ENCODE data around the gene SPRR2F.
"Not testable (repeated sequence)": the region's sequence is repeated elsewhere in the genome, so short reads cannot be mapped to it uniquely, and the experiment has no call there.

SPRR2F gene

DNA sequence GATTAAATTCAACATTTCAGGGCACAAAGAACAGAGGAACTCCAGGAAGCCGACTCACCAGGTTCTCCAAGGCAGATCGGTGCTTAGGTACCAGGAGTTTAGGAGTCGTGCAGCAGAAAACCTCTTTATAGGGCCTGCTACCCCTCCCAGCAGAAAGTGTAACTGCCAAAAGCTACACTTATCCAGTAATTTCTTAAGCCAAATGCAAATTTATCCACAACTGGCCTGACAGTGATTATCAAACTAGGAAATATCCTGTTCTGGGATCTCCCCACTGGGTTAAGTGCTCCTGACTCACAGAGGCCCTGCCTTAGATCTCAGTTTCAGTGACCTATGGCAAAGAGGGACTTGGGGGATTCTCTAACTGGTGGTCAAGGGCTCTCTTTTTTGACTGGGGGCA is at the start of gene SPRR2F:
Gene SPRR2F (minus strand): TSS at position 101 of the 400 bp plus-strand sequence. CDS start 783 bp downstream, outside the sequence.
- H3K4me1 Mint-ChIP-seq, result no peaks in the 10 kb centered on the region
- H3K9me3 Mint-ChIP-seq, result peaks cover 2% of the 10 kb centered on the region
- H3K27ac Mint-ChIP-seq, result no peak within 1 kb of the TSS
- H3K4me3 Mint-ChIP-seq, result no peak within 1 kb of the TSS
- ATAC-seq, result no peak
- no peaks in the 10 kb centered on the region for H3K36me3 Mint-ChIP-seq
- peaks cover 63% of the 10 kb centered on the region for H3K27me3 Mint-ChIP-seq

DNA sequence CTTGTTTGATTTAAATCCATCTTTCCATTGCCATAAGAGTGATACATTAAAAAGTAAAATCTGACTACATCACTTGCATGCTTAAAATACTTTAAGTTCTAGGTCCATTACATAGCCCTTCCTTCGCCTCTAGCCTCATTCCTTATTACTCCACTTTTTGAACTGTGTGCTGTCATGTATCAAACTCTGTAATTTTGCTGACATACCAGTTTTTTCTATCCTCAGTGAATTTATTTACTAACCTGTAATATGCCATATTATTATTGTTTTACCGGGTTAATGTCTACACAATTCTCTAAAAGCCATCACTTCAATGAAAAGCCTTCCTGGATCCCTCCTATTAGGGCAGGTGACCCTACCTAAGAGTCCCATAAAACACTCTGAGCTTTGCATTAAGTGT is 42.2 kb upstream of the SPRR2F start:
- Mint-ChIP-seq H3K27me3 (peaks cover 24% of the 10 kb centered on the region), H3K9me3 (peaks cover 12% of the 10 kb centered on the region), H3K36me3 (no peaks in the 10 kb centered on the region), H3K27ac (no peak overlapping the region), H3K4me1 (no peaks in the 10 kb centered on the region), H3K4me3 (no peak overlapping the region)
- no peak for ATAC-seq

- peaks cover 33% of the 10 kb centered on the region for H3K27me3 Mint-ChIP-seq
- H3K36me3 Mint-ChIP-seq, result no peaks in the 10 kb centered on the region
- no peak overlapping the region for H3K27ac Mint-ChIP-seq
- no peak for ATAC-seq
- H3K4me1 Mint-ChIP-seq, result no peaks in the 10 kb centered on the region
- H3K9me3 Mint-ChIP-seq, result peaks cover 3% of the 10 kb centered on the region
- H3K4me3 Mint-ChIP-seq, result no peak overlapping the region
Measured at GRCh38 chr1:153152481-153152880, 39.2 kb upstream of the SPRR2F start.

GRCh38 chr1:153150846-153151245 is 37.5 kb upstream of the SPRR2F start, which contains the start of gene SPRR2G:
TSS of gene SPRR2G (minus strand) at chr1:153150890. CDS start at chr1:153150110, 780 bp downstream.
- ATAC-seq, result no peak
- Mint-ChIP-seq H3K4me1 (no peaks in the 10 kb centered on the region), H3K9me3 (no peaks in the 10 kb centered on the region), H3K36me3 (no peaks in the 10 kb centered on the region), H3K4me3 (no peak within 1 kb of the TSS), H3K27ac (no peak within 1 kb of the TSS), H3K27me3 (peaks cover 41% of the 10 kb centered on the region)

DNA sequence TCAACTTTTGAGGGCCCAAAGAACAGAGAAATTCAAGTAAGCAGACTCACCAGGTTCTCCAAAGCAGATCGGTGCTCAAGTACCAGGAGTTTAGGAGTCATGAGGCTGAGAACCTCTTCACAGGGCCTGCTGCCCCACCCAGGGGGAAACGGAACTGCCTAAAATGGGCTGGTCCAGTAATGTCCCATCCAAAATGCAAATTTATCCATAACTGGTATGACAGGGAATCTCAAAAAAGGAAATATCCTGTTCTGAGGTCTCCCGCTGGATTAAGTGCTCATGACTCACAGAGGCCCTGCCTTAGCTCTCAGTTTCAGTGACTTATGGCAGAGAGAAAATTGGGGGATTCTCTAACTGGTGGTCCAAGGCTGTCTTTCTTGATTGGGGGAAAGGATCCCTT is 28.1 kb upstream of the SPRR2F start:
- Mint-ChIP-seq H3K4me1 (no peaks in the 10 kb centered on the region), H3K9me3 (no peaks in the 10 kb centered on the region), H3K27ac (no peak overlapping the region), H3K36me3 (no peaks in the 10 kb centered on the region), H3K4me3 (no peak overlapping the region), H3K27me3 (peaks cover 43% of the 10 kb centered on the region)
- no peak for ATAC-seq

GRCh38 chr1:153140484-153140883 is 27.2 kb upstream of the SPRR2F start:
- Mint-ChIP-seq H3K4me3 (no peak overlapping the region), H3K9me3 (no peaks in the 10 kb centered on the region), H3K27ac (no peak overlapping the region), H3K4me1 (no peaks in the 10 kb centered on the region), H3K36me3 (no peaks in the 10 kb centered on the region), H3K27me3 (peaks cover 46% of the 10 kb centered on the region)
- ATAC-seq, result no peak

DNA sequence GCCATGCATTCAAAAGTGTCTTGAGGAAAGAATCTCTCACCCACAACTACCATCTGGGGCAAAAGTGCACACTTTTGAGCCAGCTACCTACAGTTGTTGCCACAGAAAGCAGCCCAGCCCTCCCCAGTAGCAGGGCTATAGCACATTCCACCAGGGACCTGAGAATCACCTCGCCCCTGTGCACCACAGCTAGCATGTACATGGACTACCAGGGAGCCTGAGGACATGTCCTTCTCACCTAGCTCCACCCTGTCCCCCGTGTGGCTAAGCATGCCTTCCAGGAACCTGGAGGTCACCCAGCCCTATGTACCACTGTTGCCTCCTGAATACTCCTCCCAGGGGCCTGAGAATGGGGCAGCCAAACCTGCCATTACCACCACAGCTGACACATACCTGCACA is 20.4 kb upstream of the SPRR2F start:
- Mint-ChIP-seq H3K4me3 (no peak overlapping the region), H3K27me3 (peaks cover 79% of the 10 kb centered on the region), H3K9me3 (no peaks in the 10 kb centered on the region), H3K27ac (no peak overlapping the region), H3K36me3 (no peaks in the 10 kb centered on the region), H3K4me1 (no peaks in the 10 kb centered on the region)
- ATAC-seq, result no peak

GRCh38 chr1:153133267-153133666 is 20.0 kb upstream of the SPRR2F start:
- no peak for ATAC-seq
- Mint-ChIP-seq H3K4me3 (no peak overlapping the region), H3K4me1 (no peaks in the 10 kb centered on the region), H3K27ac (no peak overlapping the region), H3K27me3 (peaks cover 79% of the 10 kb centered on the region), H3K9me3 (no peaks in the 10 kb centered on the region), H3K36me3 (no peaks in the 10 kb centered on the region)

GRCh38 chr1:153128688-153129087 is 15.4 kb upstream of the SPRR2F start:
- not testable (repeated sequence) for H3K4me3 Mint-ChIP-seq, H3K4me1 Mint-ChIP-seq, ATAC-seq, H3K27ac Mint-ChIP-seq, H3K36me3 Mint-ChIP-seq
- H3K27me3 Mint-ChIP-seq, result peaks cover 41% of the 10 kb centered on the region
- H3K9me3 Mint-ChIP-seq, result peaks cover 16% of the 10 kb centered on the region

DNA sequence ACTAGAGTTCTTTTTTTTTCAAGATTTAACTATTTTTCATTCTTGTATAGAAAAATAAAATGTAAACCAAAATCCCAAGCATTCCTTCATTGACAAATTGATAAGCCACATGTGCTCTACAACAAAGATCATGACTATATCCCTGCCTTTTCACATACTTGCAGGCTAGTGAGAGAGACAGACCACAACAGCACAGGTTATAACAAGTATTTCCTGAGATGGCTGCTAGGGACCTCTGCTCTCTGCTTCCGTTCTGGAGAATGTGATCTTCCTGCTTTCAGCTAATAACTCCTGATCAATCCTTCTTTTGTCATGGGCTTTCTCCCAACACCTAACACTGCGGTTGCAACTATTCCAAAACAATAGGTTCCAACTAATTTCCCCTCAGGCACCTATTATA is 14.0 kb upstream of the SPRR2F start:
- ATAC-seq, result no peak
- H3K4me1 Mint-ChIP-seq, result no peaks in the 10 kb centered on the region
- H3K27me3 Mint-ChIP-seq, result peaks cover 31% of the 10 kb centered on the region
- no peaks in the 10 kb centered on the region for H3K36me3 Mint-ChIP-seq
- peaks cover 16% of the 10 kb centered on the region for H3K9me3 Mint-ChIP-seq
- H3K4me3 Mint-ChIP-seq, result no peak overlapping the region
- no peak overlapping the region for H3K27ac Mint-ChIP-seq

- no peaks in the 10 kb centered on the region for H3K36me3 Mint-ChIP-seq
- H3K4me3 Mint-ChIP-seq, result no peak overlapping the region
- no peak overlapping the region for H3K27ac Mint-ChIP-seq
- no peaks in the 10 kb centered on the region for H3K4me1 Mint-ChIP-seq
- H3K9me3 Mint-ChIP-seq, result peaks cover 16% of the 10 kb centered on the region
- peaks cover 15% of the 10 kb centered on the region for H3K27me3 Mint-ChIP-seq
- ATAC-seq, result no peak
Measured at GRCh38 chr1:153125536-153125935, 12.2 kb upstream of the SPRR2F start.

GRCh38 chr1:153123793-153124192 is 10.5 kb upstream of the SPRR2F start:
- peaks cover 16% of the 10 kb centered on the region for H3K9me3 Mint-ChIP-seq
- not testable (repeated sequence) for H3K36me3 Mint-ChIP-seq, H3K4me1 Mint-ChIP-seq, H3K27ac Mint-ChIP-seq, H3K4me3 Mint-ChIP-seq, H3K27me3 Mint-ChIP-seq, ATAC-seq

DNA sequence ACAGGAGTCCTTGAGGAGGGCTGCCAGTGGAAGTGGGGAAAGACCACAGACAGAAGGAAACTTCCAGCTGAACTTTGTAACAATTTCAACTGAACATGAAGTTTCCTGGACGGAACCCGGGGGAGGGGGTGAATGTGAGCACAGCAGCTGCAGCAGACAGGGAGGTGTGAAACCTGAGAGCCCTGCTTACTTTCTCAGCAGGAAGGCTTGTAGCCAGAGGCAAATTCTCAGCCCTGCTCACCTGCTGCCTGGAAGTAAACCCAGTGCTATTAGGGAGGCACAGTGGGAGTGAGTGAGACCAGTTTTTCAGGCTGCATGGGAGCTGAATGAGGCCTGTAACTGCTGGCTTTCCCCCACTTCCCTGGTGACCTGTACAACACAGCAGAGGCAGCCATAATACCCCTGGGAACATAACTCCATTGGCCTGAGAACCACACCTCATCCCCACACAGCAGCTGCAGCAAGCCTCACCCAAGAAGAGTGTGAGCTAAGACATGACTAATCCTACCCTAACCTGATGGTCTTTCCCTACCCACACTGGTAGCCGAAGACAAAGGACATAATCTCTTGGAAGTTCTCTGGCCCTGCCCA is 9.6 kb upstream of the SPRR2F start:
- Mint-ChIP-seq H3K4me1 (no peaks in the 10 kb centered on the region), H3K36me3 (no peaks in the 10 kb centered on the region), H3K9me3 (peaks cover 16% of the 10 kb centered on the region), H3K4me3 (no peak overlapping the region), H3K27ac (no peak overlapping the region), H3K27me3 (peaks cover 16% of the 10 kb centered on the region)
- no peak for ATAC-seq

GRCh38 chr1:153120945-153121344 is 7.6 kb upstream of the SPRR2F start:
- Mint-ChIP-seq H3K9me3 (peaks cover 13% of the 10 kb centered on the region), H3K4me1 (no peaks in the 10 kb centered on the region), H3K36me3 (no peaks in the 10 kb centered on the region), H3K4me3 (no peak overlapping the region), H3K27ac (no peak overlapping the region), H3K27me3 (peaks cover 35% of the 10 kb centered on the region)
- ATAC-seq, result no peak

DNA sequence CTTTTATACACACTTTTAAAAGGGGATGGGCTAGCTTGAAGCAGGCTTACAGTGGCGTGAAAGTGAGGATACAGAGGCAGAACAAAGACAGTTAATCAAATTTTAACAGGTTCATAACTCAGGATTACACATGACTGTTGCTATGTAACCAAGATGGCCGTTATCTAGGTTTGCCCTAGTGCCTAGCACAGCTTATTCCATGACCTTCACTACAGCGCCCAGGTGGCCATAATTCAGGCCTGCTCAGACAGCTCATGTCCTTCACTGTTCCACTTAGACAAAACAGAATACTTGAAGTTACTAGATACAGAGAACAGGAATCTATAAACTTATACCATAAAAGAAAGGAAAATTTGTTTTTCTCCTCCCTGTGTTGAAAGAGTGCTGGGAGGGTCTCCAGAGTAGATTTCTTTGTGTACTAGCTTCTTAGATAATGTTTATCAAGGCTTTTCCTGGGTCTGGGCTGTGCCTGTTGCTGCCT is 6.2 kb upstream of the SPRR2F start:
- ATAC-seq, result no peak
- H3K27me3 Mint-ChIP-seq, result peaks cover 48% of the 10 kb centered on the region

DNA sequence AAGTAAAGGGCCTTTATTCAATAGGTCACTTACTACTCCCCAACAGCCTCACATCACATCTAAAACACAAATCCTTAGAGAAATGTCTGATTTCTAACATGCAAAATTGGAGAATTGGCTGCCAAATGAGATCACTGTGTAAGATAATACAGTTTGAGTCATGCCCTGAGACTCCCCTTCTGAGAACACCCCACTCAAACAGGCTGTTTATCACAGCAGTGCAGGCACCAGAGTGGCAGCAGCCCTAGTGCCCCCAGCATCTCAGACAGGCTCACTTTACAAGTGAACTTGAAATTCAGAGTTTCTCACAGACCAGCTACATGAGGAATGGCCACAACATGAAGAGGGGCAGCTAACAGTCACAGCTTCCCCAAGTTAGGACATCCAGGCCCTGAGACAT is 1.9 kb upstream of the SPRR2F start:
- ATAC-seq, H3K27ac Mint-ChIP-seq, H3K36me3 Mint-ChIP-seq, H3K9me3 Mint-ChIP-seq, H3K4me3 Mint-ChIP-seq, H3K4me1 Mint-ChIP-seq: not testable (repeated sequence)
- peaks cover 74% of the 10 kb centered on the region for H3K27me3 Mint-ChIP-seq

More for the DNA sequence above, 6.2 kb upstream of the SPRR2F start:
- Mint-ChIP-seq H3K9me3 (peaks cover 4% of the 10 kb centered on the region), H3K4me1 (no peaks in the 10 kb centered on the region), H3K27ac (no peak overlapping the region), H3K4me3 (no peak overlapping the region), H3K36me3 (no peaks in the 10 kb centered on the region)

All from stimulated activated memory B cell treated with anti-CD40 and anti-IgM and Interleukin-4, amounts not matched to agents 10 μg/mL and 1 μg/mL and 100 μg/mL, for 72 hours (primary cell).